Astrocyte (in vitro differentiated cells and primary cell): ENCODE results near the gene LRCH1. TPM values are rescaled to one million over a fixed set of nuclear protein-coding genes. Genes with fewer than 3 reads are reported as not detected.

Experiments used
- DNase-seq: peaks from one replicate; pipeline ENCODE4 v3.0.0-alpha.2; 2010; ENCODE audit warnings: low read depth
- FAIRE-seq: peaks from 2 replicates; lab custom pipeline; 2011; peaks lifted over from hg19 to GRCh38; lab: Jason Lieb, UNC
- H2AFZ ChIP-seq: 2 replicates; pipeline ENCODE4 v1.6.0; 2012; ENCODE audit warnings: low read depth, low read length, inconsistent platforms
- H3K27ac ChIP-seq: 2 replicates; pipeline ENCODE4 v1.5.1; 2011; ENCODE audit warnings: low read depth, low read length, inconsistent platforms
- H3K27me3 ChIP-seq: 2 replicates; pipeline ENCODE4 v1.6.0; 2011; ENCODE audit warnings: low read length, inconsistent platforms; ENCODE audit not compliant: insufficient read depth
- H3K36me3 ChIP-seq: 2 replicates; pipeline ENCODE4 v1.5.1; 2011; ENCODE audit warnings: low read length, inconsistent platforms; ENCODE audit not compliant: insufficient read depth
- H3K4me1 ChIP-seq: 2 replicates; pipeline ENCODE4 v1.5.1; 2011; ENCODE audit warnings: low read length, inconsistent platforms; ENCODE audit not compliant: insufficient read depth
- H3K4me2 ChIP-seq: 2 replicates; pipeline ENCODE4 v1.6.0; 2012; ENCODE audit warnings: low read length, inconsistent platforms
- H3K4me3 ChIP-seq: 2 replicates; pipeline ENCODE4 v1.5.1; 2011; ENCODE audit warnings: low read depth, mild to moderate bottlenecking, low read length, inconsistent platforms; ENCODE audit not compliant: insufficient read depth
- H3K79me2 ChIP-seq: 2 replicates; pipeline ENCODE4 v1.6.0; 2012; ENCODE audit warnings: mild to moderate bottlenecking, low read length, inconsistent platforms; ENCODE audit not compliant: insufficient read depth
- H3K9ac ChIP-seq: 2 replicates; pipeline ENCODE4 v1.6.0; 2012; ENCODE audit warnings: mild to moderate bottlenecking, low read length, inconsistent platforms
- H3K9me3 ChIP-seq: 2 replicates; pipeline ENCODE4 v1.5.1; 2012; ENCODE audit warnings: low read depth, mild to moderate bottlenecking, low read length, inconsistent platforms; ENCODE audit not compliant: insufficient read depth
- H4K20me1 ChIP-seq: 2 replicates; pipeline ENCODE4 v1.6.0; 2012; ENCODE audit warnings: low read length, inconsistent platforms; ENCODE audit not compliant: insufficient read depth
- H3K27ac Mint-ChIP-seq: one replicate; pipeline ENCODE4 v1.8.0; 2021; ENCODE audit warnings: mild to moderate bottlenecking, mixed read lengths; ENCODE audit not compliant: unreplicated experiment
- H3K27me3 Mint-ChIP-seq: one replicate; pipeline ENCODE4 v1.8.0; 2021; ENCODE audit warnings: low read depth, mixed read lengths; ENCODE audit not compliant: unreplicated experiment
- H3K36me3 Mint-ChIP-seq: one replicate; pipeline ENCODE4 v1.8.0; 2021; ENCODE audit warnings: low read depth, mixed read lengths; ENCODE audit not compliant: unreplicated experiment
- H3K4me1 Mint-ChIP-seq: one replicate; pipeline ENCODE4 v1.8.0; 2021; ENCODE audit warnings: low read depth, mixed read lengths; ENCODE audit not compliant: unreplicated experiment
- H3K4me3 Mint-ChIP-seq: one replicate; pipeline ENCODE4 v1.8.0; 2021; ENCODE audit warnings: mild to moderate bottlenecking, moderate library complexity, mixed read lengths; ENCODE audit not compliant: unreplicated experiment
- H3K9me3 Mint-ChIP-seq: one replicate; pipeline ENCODE4 v1.8.0; 2021; ENCODE audit warnings: mild to moderate bottlenecking, mixed read lengths; ENCODE audit not compliant: unreplicated experiment
- CTCF ChIP-seq: IDR thresholded peaks from 2 replicates; pipeline ENCODE4 v1.5.1; 2011; ENCODE audit warnings: low read depth, mild to moderate bottlenecking, inconsistent platforms, low read length, moderate library complexity; ENCODE audit not compliant: insufficient read depth
- EZH2 ChIP-seq: IDR thresholded peaks from 2 replicates; pipeline ENCODE4 v1.6.1; 2012; ENCODE audit warnings: mild to moderate bottlenecking, low read length, inconsistent platforms; ENCODE audit not compliant: insufficient read depth
- total RNA-seq: library from RNA; stranded (reverse); gene quantifications from 2 replicates; pipeline ENCODE4 v1.2.1, GENCODE V29; 2021

LRCH1 gene
- total RNA-seq, 1 donor from 2014 or later: 17.7 TPM

DNA sequence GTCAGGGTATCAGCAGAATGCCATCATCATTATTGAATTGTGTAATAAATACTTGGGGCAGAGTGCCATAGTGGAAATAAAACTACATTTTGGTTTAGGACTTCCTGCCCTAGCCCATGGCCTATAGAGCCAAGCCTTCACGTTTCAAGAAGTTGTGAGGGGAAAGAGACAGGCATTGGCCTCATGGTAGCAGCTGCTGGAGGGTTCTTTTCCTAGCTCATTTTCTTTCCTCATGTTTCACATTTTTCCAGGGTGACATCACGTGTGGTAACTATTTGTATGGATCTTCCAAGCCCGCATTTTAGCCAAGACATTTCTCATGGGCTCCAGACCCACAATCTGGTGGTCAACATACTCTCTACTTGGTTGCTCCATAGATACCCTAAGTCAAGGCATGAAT, 80.4 kb downstream of the LRCH1 start:
- peaks cover 9% of the 10 kb centered on the region for H3K4me1 ChIP-seq
- H3K27me3 ChIP-seq: no peaks in the 10 kb centered on the region
- no peak overlapping the region for H2AFZ ChIP-seq
- Mint-ChIP-seq H3K9me3 (peaks cover 3% of the 10 kb centered on the region), H3K4me3 (no peak overlapping the region), H3K36me3 (no peaks in the 10 kb centered on the region), H3K27me3 (no peaks in the 10 kb centered on the region), H3K4me1 (peaks cover 43% of the 10 kb centered on the region), H3K27ac (peak overlapping the region; percentile 86)
- H4K20me1 ChIP-seq: peaks cover 47% of the 10 kb centered on the region
- peak overlapping the region; percentile 64 for H3K4me2 ChIP-seq
- H3K9ac ChIP-seq: no peak overlapping the region
- TF ChIP-seq EZH2 (no peak), CTCF (no peak)
- no peaks in the 10 kb centered on the region for H3K9me3 ChIP-seq
- H3K4me3 ChIP-seq: no peak overlapping the region
- DNase-seq: peak; percentile 90
- peaks cover 68% of the 10 kb centered on the region for H3K79me2 ChIP-seq
- H3K36me3 ChIP-seq: no peaks in the 10 kb centered on the region
- peak overlapping the region; percentile 60 for H3K27ac ChIP-seq
- FAIRE-seq: peak; percentile 87

DNA sequence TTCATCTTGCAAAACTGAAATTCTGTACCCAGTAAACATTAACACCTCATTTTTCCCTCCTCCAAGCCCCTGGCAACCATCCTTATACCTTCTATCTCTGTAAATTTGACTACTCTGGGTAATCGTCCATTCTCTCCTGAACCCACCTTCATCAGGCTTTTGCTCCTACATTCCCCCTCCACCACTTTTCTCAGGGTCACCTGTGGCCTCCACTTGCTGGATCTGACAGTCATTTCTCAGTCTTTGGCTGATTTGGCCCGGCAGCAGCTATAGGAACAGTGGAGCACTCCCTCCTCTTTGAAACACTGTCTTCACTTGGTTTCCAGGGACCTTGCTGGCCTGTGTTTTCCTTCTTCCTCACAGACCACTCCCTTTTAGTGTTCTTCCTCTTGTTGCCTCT, 83.5 kb downstream of the LRCH1 start:
- no peak overlapping the region for H3K4me3 Mint-ChIP-seq
- H3K4me1 Mint-ChIP-seq: peaks cover 49% of the 10 kb centered on the region
- Histone ChIP-seq H3K4me1 (peaks cover 22% of the 10 kb centered on the region), H3K36me3 (no peaks in the 10 kb centered on the region), H3K27me3 (no peaks in the 10 kb centered on the region), H3K4me3 (no peak overlapping the region), H3K4me2 (no peak overlapping the region), H3K27ac (no peak overlapping the region), H4K20me1 (peaks cover 39% of the 10 kb centered on the region), H3K79me2 (peaks cover 60% of the 10 kb centered on the region), H2AFZ (no peak overlapping the region), H3K9me3 (no peaks in the 10 kb centered on the region), H3K9ac (no peak overlapping the region)
- no peaks in the 10 kb centered on the region for H3K27me3 Mint-ChIP-seq
- H3K27ac Mint-ChIP-seq: no peak overlapping the region
- H3K36me3 Mint-ChIP-seq: peaks cover under 1% of the 10 kb centered on the region
- peaks cover 3% of the 10 kb centered on the region for H3K9me3 Mint-ChIP-seq
- TF ChIP-seq CTCF (no peak), EZH2 (no peak)
- FAIRE-seq: no peak
- no peak for DNase-seq

DNA sequence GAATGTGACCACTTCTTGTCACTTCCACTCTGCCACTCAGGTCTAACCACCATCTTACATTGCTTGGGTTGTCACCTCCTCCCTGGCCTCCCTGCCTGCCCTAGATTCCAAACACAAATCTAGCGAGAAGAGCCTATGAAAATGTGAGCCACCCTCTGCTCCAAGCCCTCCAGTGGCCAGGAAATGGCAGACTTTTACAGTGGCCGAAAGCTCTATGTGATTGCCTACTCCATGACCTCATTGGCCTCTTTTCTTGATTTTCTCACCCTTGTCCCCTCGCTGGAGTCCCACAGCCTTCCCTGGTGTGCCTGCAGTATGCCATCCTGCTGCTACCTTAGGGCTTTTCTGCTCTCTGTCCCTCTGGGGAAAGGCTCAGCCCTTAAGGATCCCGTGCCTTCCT, 84.2 kb downstream of the LRCH1 start:
- DNase-seq: no peak
- Histone ChIP-seq H3K4me3 (no peak overlapping the region), H3K4me1 (peaks cover 29% of the 10 kb centered on the region), H3K27me3 (no peaks in the 10 kb centered on the region), H3K4me2 (no peak overlapping the region), H2AFZ (no peak overlapping the region), H3K27ac (no peak overlapping the region), H4K20me1 (peaks cover 46% of the 10 kb centered on the region), H3K79me2 (peaks cover 59% of the 10 kb centered on the region), H3K9me3 (no peaks in the 10 kb centered on the region), H3K9ac (no peak overlapping the region), H3K36me3 (no peaks in the 10 kb centered on the region)
- Mint-ChIP-seq H3K27me3 (no peaks in the 10 kb centered on the region), H3K27ac (no peak overlapping the region), H3K4me3 (no peak overlapping the region), H3K9me3 (peaks cover 3% of the 10 kb centered on the region), H3K36me3 (peaks cover 4% of the 10 kb centered on the region), H3K4me1 (peaks cover 50% of the 10 kb centered on the region)
- no peak for TF ChIP-seq EZH2
- no peak for TF ChIP-seq CTCF
- FAIRE-seq: no peak
